GM23338 (cell line): ENCODE data around the gene ARRB1. TPM values are rescaled to one million over a fixed set of nuclear protein-coding genes. Genes with fewer than 3 reads are reported as not detected.
A peak's percentile ranks its signal among the peaks of the same experiment; 100 is the strongest.

Experiments
- ATAC-seq: fragments of 200-7000 bp; cut with Tn5 transposase; 3 replicates; pipeline ENCODE4 v1.9.1; 2020
- DNase-seq: peaks from one replicate; pipeline ENCODE4 v3.0.0-alpha.2; 2015; ENCODE audit warnings: low spot score
- H2AFZ ChIP-seq: fragments of 200-600 bp; sonication (generic); 2 replicates; pipeline ENCODE4 v1.8.0; 2016; ENCODE audit warnings: antibody characterized with exemption, mild to moderate bottlenecking, moderate library complexity
- H3F3A ChIP-seq: fragments of 200-600 bp; sonication (generic); replicated peaks from 2 replicates; pipeline ENCODE4 v1.8.0; 2017; ENCODE audit warnings: antibody characterized with exemption, mixed run types, low read depth
- H3K27ac ChIP-seq: fragments of 200-600 bp; sonication (generic); 2 replicates; pipeline ENCODE4 v1.6.1; 2016; ENCODE audit warnings: low read depth
- H3K27me3 ChIP-seq: fragments of 200-600 bp; sonication (generic); 2 replicates; pipeline ENCODE4 v1.8.0; 2016; ENCODE audit warnings: mild to moderate bottlenecking, mixed run types, moderate library complexity; ENCODE audit not compliant: insufficient read depth
- H3K36me3 ChIP-seq: fragments of 200-600 bp; sonication (generic); 2 replicates; pipeline ENCODE4 v1.8.0; 2016; ENCODE audit warnings: mild to moderate bottlenecking; ENCODE audit not compliant: insufficient read depth
- H3K4me1 ChIP-seq: fragments of 200-600 bp; sonication (generic); 2 replicates; pipeline ENCODE4 v1.8.0; 2016; ENCODE audit warnings: mild to moderate bottlenecking, moderate library complexity; ENCODE audit not compliant: insufficient read depth
- H3K4me2 ChIP-seq: fragments of 200-600 bp; sonication (generic); 2 replicates; pipeline ENCODE4 v1.7.1; 2017; ENCODE audit warnings: mixed run types
- H3K4me3 ChIP-seq: fragments of 200-600 bp; sonication (generic); 2 replicates; pipeline ENCODE4 v1.6.1; 2016; ENCODE audit warnings: mixed run types
- H3K79me2 ChIP-seq: fragments of 200-600 bp; sonication (generic); replicated peaks from 2 replicates; pipeline ENCODE4 v1.8.0; 2017; ENCODE audit warnings: mild to moderate bottlenecking; ENCODE audit not compliant: insufficient read depth
- H3K9me2 ChIP-seq: fragments of 200-600 bp; sonication (generic); 2 replicates; pipeline ENCODE4 v1.8.0; 2017; ENCODE audit not compliant: insufficient read depth
- H4K20me1 ChIP-seq: fragments of 200-600 bp; sonication (generic); replicated peaks from 2 replicates; pipeline ENCODE4 v1.8.0; 2017; ENCODE audit warnings: mild to moderate bottlenecking; ENCODE audit not compliant: insufficient read depth
- H3K27ac Mint-ChIP-seq: 2 replicates; pipeline ENCODE4 v1.8.0; 2020; ENCODE audit warnings: inconsistent platforms, mild to moderate bottlenecking, moderate library complexity, mixed read lengths
- H3K27me3 Mint-ChIP-seq: 3 replicates; pipeline ENCODE4 v1.8.0; 2022; ENCODE audit warnings: low read depth, mild to moderate bottlenecking, moderate library complexity, mixed read lengths, inconsistent platforms; ENCODE audit not compliant: insufficient read depth, poor library complexity
- H3K36me3 Mint-ChIP-seq: 3 replicates; pipeline ENCODE4 v1.8.0; 2021; ENCODE audit warnings: low read depth, mild to moderate bottlenecking, inconsistent platforms, moderate library complexity, mixed read lengths
- H3K4me1 Mint-ChIP-seq: 3 replicates; pipeline ENCODE4 v1.8.0; 2020; ENCODE audit warnings: mild to moderate bottlenecking, inconsistent platforms, mixed read lengths
- H3K4me3 Mint-ChIP-seq: 3 replicates; pipeline ENCODE4 v1.8.0; 2021; ENCODE audit warnings: moderate library complexity, mild to moderate bottlenecking, inconsistent platforms, mixed read lengths
- H3K9me3 Mint-ChIP-seq: 3 replicates; pipeline ENCODE4 v1.8.0; 2020; ENCODE audit warnings: moderate library complexity, mild to moderate bottlenecking, inconsistent platforms, mixed read lengths
- CREB1 ChIP-seq: fragments of 250-450 bp; sonication (Bioruptor Pico); IDR thresholded peaks from 2 replicates; pipeline ENCODE4 v1.5.0; 2020; ENCODE audit warnings: low read depth, mild to moderate bottlenecking, moderate library complexity
- EZH2 ChIP-seq: fragments of 200-600 bp; sonication (generic); IDR thresholded peaks from one replicate; pipeline ENCODE4 v1.8.0; 2017; ENCODE audit warnings: antibody characterized with exemption, mild to moderate bottlenecking, low read depth; ENCODE audit not compliant: unreplicated experiment
- NANOG ChIP-seq: IDR thresholded peaks from 2 replicates; pipeline ENCODE4 v1.6.1; 2016; ENCODE audit warnings: antibody characterized with exemption, borderline replicate concordance
- POLR2AphosphoS5 ChIP-seq: IDR thresholded peaks from 2 replicates; pipeline ENCODE4 v1.6.1; 2016; ENCODE audit warnings: antibody characterized with exemption, low read depth
- ZNF331 ChIP-seq: fragments of 250-450 bp; sonication (Bioruptor Pico); IDR thresholded peaks from 2 replicates; pipeline ENCODE4 v1.5.0; 2020; ENCODE audit warnings: low read depth, mild to moderate bottlenecking, moderate library complexity
- ZNF462 ChIP-seq: fragments of 250-450 bp; sonication (Bioruptor Pico); IDR thresholded peaks from 2 replicates; pipeline ENCODE4 v1.5.0; 2020; ENCODE audit warnings: mild to moderate bottlenecking, moderate library complexity
- polyA plus RNA-seq: library from polyadenylated mRNA; unstranded; fragments of >200 nt; fragmentation: Nextera tagmentation; extraction: Ambion mirVana; gene quantifications from 2 replicates; pipeline ENCODE4 v1.2.1, GENCODE V29; 2016
- total RNA-seq: library from RNA; depleted of rRNA; stranded (reverse); fragments of >200 nt; shearing (Covaris generic); gene quantifications from 2 replicates; pipeline ENCODE4 v1.2.3, GENCODE V29; 2014
- TF ChIP-seq, protein P1 (sequence below), 2 experiments: fragments of 200-600 bp in 1 of 2; sonication (generic) in 1 of 2; conservative IDR thresholded peaks; 2 replicates each; pipeline versions ENCODE4 v1.5.1 to v1.6.1; 2016 to 2017; ENCODE audit warnings: antibody characterized with exemption in 2 of 2, low read depth in 2 of 2, mild to moderate bottlenecking in 2 of 2, moderate library complexity in 1 of 2
- TF ChIP-seq, protein P2 (sequence below): IDR thresholded peaks from one replicate; pipeline ENCODE4 v1.6.1; 2018; ENCODE audit warnings: antibody characterized with exemption; ENCODE audit not compliant: unreplicated experiment

Gene ARRB1
- total and polyA plus RNA-seq, 2 experiments from 2014 or later = 6.3 to 11.1 TPM

GRCh38 chr11:75272391-75272790, 79.1 kb downstream of the ARRB1 start (continued):
- no peak for TF ChIP-seq ZNF462
- no peak for TF ChIP-seq EZH2
- TF ChIP-seq, protein P1, sequence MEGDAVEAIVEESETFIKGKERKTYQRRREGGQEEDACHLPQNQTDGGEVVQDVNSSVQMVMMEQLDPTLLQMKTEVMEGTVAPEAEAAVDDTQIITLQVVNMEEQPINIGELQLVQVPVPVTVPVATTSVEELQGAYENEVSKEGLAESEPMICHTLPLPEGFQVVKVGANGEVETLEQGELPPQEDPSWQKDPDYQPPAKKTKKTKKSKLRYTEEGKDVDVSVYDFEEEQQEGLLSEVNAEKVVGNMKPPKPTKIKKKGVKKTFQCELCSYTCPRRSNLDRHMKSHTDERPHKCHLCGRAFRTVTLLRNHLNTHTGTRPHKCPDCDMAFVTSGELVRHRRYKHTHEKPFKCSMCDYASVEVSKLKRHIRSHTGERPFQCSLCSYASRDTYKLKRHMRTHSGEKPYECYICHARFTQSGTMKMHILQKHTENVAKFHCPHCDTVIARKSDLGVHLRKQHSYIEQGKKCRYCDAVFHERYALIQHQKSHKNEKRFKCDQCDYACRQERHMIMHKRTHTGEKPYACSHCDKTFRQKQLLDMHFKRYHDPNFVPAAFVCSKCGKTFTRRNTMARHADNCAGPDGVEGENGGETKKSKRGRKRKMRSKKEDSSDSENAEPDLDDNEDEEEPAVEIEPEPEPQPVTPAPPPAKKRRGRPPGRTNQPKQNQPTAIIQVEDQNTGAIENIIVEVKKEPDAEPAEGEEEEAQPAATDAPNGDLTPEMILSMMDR (conservative IDR thresholded peaks at IDR 0.05; ENCODE audit: low read depth in 2 of 2) = no peak
- TF ChIP-seq ZNF331 (CRISPR knock-in tag) = no peak

- Histone ChIP-seq H3K4me1 (peaks cover 4% of the 10 kb centered on the region; the same call in 1 of the 2 replicates), H3K9me2 (no peaks in the 10 kb centered on the region), H3K4me3 (no peak overlapping the region), H3K79me2 (no peaks in the 10 kb centered on the region), H3K36me3 (no peaks in the 10 kb centered on the region), H3F3A (no peaks in the 10 kb centered on the region), H3K27ac (no peak overlapping the region), H3K4me2 (no peak overlapping the region), H2AFZ (no peak overlapping the region), H4K20me1 (no peaks in the 10 kb centered on the region), H3K27me3 (no peaks in the 10 kb centered on the region)
- DNase-seq = no peak
- no peak for ATAC-seq
- peak overlapping the region; percentile 64; the same call in 1 of the 2 replicates for H3K27ac Mint-ChIP-seq
- peaks cover 4% of the 10 kb centered on the region for H3K27me3 Mint-ChIP-seq
- no peak overlapping the region for H3K4me3 Mint-ChIP-seq
- no peaks in the 10 kb centered on the region for H3K9me3 Mint-ChIP-seq
- peaks cover 50% of the 10 kb centered on the region for H3K36me3 Mint-ChIP-seq
- peaks cover 18% of the 10 kb centered on the region for H3K4me1 Mint-ChIP-seq
- no peak for TF ChIP-seq POLR2AphosphoS5
- no peak for TF ChIP-seq ZNF331 (CRISPR knock-in tag)
- TF ChIP-seq NANOG = no peak
- TF ChIP-seq, protein P2, sequence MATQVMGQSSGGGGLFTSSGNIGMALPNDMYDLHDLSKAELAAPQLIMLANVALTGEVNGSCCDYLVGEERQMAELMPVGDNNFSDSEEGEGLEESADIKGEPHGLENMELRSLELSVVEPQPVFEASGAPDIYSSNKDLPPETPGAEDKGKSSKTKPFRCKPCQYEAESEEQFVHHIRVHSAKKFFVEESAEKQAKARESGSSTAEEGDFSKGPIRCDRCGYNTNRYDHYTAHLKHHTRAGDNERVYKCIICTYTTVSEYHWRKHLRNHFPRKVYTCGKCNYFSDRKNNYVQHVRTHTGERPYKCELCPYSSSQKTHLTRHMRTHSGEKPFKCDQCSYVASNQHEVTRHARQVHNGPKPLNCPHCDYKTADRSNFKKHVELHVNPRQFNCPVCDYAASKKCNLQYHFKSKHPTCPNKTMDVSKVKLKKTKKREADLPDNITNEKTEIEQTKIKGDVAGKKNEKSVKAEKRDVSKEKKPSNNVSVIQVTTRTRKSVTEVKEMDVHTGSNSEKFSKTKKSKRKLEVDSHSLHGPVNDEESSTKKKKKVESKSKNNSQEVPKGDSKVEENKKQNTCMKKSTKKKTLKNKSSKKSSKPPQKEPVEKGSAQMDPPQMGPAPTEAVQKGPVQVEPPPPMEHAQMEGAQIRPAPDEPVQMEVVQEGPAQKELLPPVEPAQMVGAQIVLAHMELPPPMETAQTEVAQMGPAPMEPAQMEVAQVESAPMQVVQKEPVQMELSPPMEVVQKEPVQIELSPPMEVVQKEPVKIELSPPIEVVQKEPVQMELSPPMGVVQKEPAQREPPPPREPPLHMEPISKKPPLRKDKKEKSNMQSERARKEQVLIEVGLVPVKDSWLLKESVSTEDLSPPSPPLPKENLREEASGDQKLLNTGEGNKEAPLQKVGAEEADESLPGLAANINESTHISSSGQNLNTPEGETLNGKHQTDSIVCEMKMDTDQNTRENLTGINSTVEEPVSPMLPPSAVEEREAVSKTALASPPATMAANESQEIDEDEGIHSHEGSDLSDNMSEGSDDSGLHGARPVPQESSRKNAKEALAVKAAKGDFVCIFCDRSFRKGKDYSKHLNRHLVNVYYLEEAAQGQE = no peak
- no peak for TF ChIP-seq CREB1
These were observed 79.7 kb downstream of the ARRB1 start for GRCh38 chr11:75271730-75272129.
